ENCODE measurements around the gene ABI2. TPM values are rescaled to one million over a fixed set of nuclear protein-coding genes. Genes with fewer than 3 reads are reported as not detected.

Gene ABI2
- total RNA-seq, 1 donor from 2014 or later: 24.4 TPM

DNA sequence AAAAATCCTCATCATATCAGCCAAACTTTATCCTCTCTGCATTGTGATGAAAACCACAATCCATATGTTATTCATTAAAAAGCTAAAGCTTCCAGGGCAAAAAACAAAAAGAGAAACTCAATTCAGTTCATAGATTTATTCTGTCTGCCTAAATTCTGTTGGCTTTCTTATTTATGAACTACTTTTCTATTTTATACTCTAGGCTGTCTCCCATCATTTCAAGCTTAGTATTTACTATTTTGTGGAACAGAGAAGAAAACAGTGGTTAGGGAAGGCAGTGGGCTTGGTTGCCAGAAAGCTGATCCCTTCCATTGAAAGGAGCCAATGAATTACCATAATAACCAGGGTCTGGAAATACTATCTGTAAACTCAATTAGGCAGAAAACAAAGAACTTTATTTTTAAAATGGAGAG is 135.1 kb downstream of the ABI2 start:
- no peak for DNase-seq (ENCODE audit: low read depth)
- no peak overlapping the region for H3K4me3 ChIP-seq (ENCODE audit: low read depth, low read length)
- TF ChIP-seq, protein P1, sequence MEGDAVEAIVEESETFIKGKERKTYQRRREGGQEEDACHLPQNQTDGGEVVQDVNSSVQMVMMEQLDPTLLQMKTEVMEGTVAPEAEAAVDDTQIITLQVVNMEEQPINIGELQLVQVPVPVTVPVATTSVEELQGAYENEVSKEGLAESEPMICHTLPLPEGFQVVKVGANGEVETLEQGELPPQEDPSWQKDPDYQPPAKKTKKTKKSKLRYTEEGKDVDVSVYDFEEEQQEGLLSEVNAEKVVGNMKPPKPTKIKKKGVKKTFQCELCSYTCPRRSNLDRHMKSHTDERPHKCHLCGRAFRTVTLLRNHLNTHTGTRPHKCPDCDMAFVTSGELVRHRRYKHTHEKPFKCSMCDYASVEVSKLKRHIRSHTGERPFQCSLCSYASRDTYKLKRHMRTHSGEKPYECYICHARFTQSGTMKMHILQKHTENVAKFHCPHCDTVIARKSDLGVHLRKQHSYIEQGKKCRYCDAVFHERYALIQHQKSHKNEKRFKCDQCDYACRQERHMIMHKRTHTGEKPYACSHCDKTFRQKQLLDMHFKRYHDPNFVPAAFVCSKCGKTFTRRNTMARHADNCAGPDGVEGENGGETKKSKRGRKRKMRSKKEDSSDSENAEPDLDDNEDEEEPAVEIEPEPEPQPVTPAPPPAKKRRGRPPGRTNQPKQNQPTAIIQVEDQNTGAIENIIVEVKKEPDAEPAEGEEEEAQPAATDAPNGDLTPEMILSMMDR (conservative IDR thresholded peaks at IDR 0.05; ENCODE audit: low read depth, low read length): no peak

DNA sequence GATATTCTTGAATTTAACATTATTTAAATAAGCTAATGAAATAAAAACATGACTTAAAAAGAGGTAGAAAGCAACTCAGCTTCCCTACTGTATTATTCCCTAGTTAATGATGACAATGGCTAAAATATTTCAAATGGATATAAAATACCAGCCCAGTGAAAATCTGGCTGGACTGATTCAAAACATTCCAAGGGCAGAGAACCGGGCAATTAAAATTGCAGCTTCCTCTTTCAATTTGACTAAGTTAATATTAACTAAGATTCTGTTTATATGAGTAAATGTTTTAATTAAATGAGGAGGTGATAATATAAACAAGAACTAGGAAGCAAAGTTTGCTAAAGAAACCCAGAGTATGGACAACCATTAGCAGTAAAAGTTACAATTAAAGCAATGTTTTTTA is 141.4 kb downstream of the ABI2 start:
- TF ChIP-seq, protein P1 (conservative IDR thresholded peaks at IDR 0.05; ENCODE audit: low read depth, low read length): no peak
- no peak overlapping the region for H3K4me3 ChIP-seq (ENCODE audit: low read depth, low read length)
- peak; percentile 35 for DNase-seq (ENCODE audit: low read depth)

DNA sequence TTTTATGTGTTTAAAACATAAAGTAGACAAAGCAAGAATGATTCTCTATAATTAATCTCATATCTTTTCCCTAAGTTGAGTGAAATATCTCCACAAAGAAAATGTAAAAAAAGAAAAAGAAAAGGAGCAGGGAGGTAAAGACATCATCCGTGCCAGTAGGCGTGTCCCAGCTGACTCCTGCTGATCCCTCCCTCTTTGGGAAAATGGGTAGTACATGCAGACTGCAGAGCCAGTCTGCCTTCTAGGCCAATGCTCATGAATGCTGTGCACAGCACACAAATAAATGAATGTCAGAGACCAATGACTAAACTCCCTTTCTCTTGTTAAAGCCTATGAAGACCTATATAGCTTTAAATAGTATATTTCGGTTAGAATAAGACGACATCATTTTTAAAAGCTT is 142.2 kb downstream of the ABI2 start:
- DNase-seq (ENCODE audit: low read depth): peak; percentile 31
- TF ChIP-seq, protein P1 (conservative IDR thresholded peaks at IDR 0.05; ENCODE audit: low read depth, low read length): no peak
- no peak overlapping the region for H3K4me3 ChIP-seq (ENCODE audit: low read depth, low read length)

DNA sequence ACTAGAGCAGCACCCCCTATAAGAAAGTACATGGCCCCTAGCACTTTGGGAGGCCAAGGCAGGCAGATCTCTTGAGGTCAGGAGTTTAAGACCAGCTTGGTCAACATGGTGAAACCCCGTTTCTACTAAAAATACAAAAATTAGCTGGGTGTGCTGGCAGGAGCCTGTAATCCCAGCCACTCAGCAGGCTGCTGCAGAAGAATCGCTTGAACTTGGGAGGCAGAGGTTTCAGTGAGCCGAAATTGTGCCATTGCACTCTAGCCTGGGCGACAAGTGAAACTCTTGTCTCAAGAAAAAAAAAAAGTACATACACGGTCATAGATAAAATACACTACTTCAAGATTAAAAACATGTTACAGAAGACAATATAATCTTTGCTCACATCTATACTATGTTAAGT is 143.1 kb downstream of the ABI2 start:
- H3K4me3 ChIP-seq (ENCODE audit: low read depth, low read length): no peak overlapping the region
- TF ChIP-seq, protein P1 (conservative IDR thresholded peaks at IDR 0.05; ENCODE audit: low read depth, low read length): no peak
- no peak for DNase-seq (ENCODE audit: low read depth)

DNA sequence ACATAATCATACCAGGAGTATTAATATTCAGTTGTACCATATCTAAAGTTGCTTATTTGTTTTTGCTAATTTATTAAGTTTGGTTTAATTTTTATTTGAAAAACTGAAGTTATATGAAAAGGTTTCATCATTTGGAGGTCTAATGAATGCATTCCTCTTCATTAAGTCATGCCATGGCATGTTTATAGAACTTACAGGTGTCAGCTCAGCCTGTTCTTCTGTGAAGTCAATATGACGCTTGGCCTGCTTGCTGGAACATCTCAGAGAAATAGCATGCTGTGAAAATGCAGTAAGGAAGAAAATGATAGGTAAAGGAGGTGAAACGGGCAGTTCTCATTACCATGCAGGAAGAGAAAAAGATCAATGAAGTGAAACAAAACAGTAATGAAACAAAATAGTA is 148.7 kb downstream of the ABI2 start:
- no peak overlapping the region for H3K4me3 ChIP-seq (ENCODE audit: low read depth, low read length)
- no peak for DNase-seq (ENCODE audit: low read depth)
- TF ChIP-seq, protein P1 (conservative IDR thresholded peaks at IDR 0.05; ENCODE audit: low read depth, low read length): no peak

DNA sequence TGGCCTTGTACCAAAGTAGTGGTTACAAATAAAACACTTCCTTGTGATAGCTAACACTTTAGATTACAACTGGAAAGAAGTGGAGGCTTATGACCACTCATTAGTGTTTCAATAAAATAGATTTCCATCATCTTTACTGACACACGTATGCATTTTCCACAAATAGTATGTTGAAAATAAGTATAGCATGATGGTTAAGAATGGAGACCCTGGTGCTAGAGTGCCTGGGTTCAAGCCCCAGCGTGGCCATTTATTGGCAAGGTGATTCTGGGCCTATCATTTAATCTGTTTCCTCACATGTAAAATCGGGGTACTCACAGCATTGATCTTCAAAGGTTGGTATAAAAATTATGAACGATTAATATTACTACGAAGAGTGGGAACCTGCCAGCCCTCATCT is 152.4 kb downstream of the ABI2 start:
- TF ChIP-seq, protein P1 (conservative IDR thresholded peaks at IDR 0.05; ENCODE audit: low read depth, low read length): no peak
- H3K4me3 ChIP-seq (ENCODE audit: low read depth, low read length): no peak overlapping the region
- DNase-seq (ENCODE audit: low read depth): no peak

DNA sequence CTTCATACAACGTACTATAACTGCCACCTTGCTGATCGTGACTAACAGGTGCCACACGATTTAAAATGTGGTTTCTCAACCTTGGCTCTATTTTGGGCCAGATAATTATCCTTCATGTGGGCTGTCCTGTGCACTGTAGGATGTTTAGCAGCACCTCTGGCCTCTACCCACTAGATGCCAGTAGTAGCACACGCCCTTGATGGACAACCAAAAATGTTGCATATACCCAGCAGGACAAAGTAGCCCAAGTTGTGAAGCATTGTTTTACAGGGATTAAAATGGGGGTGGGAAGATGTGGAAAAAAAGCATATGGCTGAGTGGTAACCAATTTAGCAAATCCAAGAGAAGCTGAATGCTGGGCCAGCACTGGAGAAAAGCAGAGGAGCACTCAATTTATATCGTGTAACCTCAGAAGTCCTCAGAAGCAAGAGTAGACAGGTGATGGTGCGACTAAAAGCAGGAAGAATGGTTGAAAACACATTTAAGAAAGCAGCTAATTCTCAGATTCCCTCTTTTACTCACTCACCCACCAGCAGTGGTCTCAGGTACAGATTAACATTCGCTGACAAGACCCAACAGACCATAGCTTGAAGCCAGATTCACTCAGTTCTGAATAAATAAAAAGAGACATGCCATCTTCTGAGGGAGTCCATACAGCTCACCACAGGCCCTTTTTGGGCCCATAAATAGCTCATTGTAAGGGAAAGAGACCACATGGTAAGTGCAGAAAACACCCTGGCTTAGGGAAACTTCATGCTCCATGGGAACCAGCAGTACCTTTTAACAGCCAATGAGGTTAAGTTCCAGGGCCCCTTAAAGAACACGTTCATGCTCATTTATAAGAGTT is 156.3 kb downstream of the ABI2 start:
- TF ChIP-seq, protein P1 (conservative IDR thresholded peaks at IDR 0.05; ENCODE audit: low read depth, low read length): peak; percentile 74

More for the DNA sequence above, 156.3 kb downstream of the ABI2 start:
- H3K4me3 ChIP-seq (ENCODE audit: low read depth, low read length): no peak overlapping the region
- DNase-seq (ENCODE audit: low read depth): no peak
